Lower leg skin (tissue), 3 donors: ENCODE data around the gene CLEC4D.

Experiments
- CTCF ChIP-seq, 3 donors: fragments of 450-650 bp; IDR thresholded peaks; one replicate each; pipeline ENCODE4 v1.5.1; 2016; ENCODE audit warnings: antibody characterized with exemption in 3 of 3, mild to moderate bottlenecking in 3 of 3, moderate library complexity in 2 of 3
- POLR2A ChIP-seq, 2 donors: fragments of 450-650 bp; IDR thresholded peaks; one replicate each; pipeline ENCODE4 v1.6.1; 2016 to 2017; ENCODE audit warnings: antibody characterized with exemption in 2 of 2, mild to moderate bottlenecking in 1 of 2, moderate library complexity in 1 of 2

- TF ChIP-seq CTCF (IDR thresholded peaks at IDR 0.05) (no peak), POLR2A (IDR thresholded peaks at IDR 0.05) (no peak)
Observed at GRCh38 chr12:8559676-8560075, 46.4 kb downstream of the CLEC4D start.
